Colonic mucosa (tissue), 4 donors: ENCODE data around the gene DDX31. TPM values are rescaled to one million over a fixed set of nuclear protein-coding genes. Genes with fewer than 3 reads are reported as not detected.

Experiments used
- DNase-seq: peaks from one replicate; pipeline ENCODE4 v3.0.0-alpha.2; 2020
- H3K27ac ChIP-seq: fragments of 200-600 bp; one replicate; pipeline ENCODE4 v1.8.0; 2021
- H3K27me3 ChIP-seq: fragments of 200-600 bp; one replicate; pipeline ENCODE4 v1.8.0; 2021
- H3K36me3 ChIP-seq: fragments of 200-600 bp; one replicate; pipeline ENCODE4 v1.8.0; 2021
- H3K4me1 ChIP-seq: fragments of 200-600 bp; one replicate; pipeline ENCODE4 v1.8.0; 2021; ENCODE audit warnings: mild to moderate bottlenecking
- H3K4me3 ChIP-seq: fragments of 200-600 bp; one replicate; pipeline ENCODE4 v1.8.0; 2021
- H3K9ac ChIP-seq, 2 donors: one replicate each; pipeline ENCODE4 v1.7.0; 2013; ENCODE audit warnings: control low read depth in 2 of 2, low read depth in 2 of 2, low read length in 2 of 2
- H3K9me3 ChIP-seq: fragments of 200-600 bp; one replicate; pipeline ENCODE4 v1.8.0; 2021
- intact Hi-C: fragments of 100-400 bp; cut with DNase I; formaldehyde crosslinking; loops from one replicate; pipeline ENCODE4 v1.14.1; 2022
- total RNA-seq, 2 donors: library from RNA; stranded (reverse); fragmentation: NEBNext Ultra II Directional in 1 of 2; extraction: Animal tissue kit (Norgen Biotek cat#: 25700) in 1 of 2; gene quantifications; one replicate each; pipeline ENCODE4 v1.2.1, GENCODE V29; 2021
- TF ChIP-seq, protein P1 (sequence below): fragments of 200-600 bp; IDR thresholded peaks from one replicate; pipeline ENCODE4 v1.8.0; 2022; ENCODE audit warnings: antibody characterized with exemption, mild to moderate bottlenecking
- donor health status: healthy.
- donor health status: DM: no; HTN: no; CAD: no.
- donor health status: DM: no; HTN: no; CAD: no.

Gene DDX31
- total RNA-seq, 2 donors from 2014 or later: 6.8 to 11.6 TPM

DNA sequence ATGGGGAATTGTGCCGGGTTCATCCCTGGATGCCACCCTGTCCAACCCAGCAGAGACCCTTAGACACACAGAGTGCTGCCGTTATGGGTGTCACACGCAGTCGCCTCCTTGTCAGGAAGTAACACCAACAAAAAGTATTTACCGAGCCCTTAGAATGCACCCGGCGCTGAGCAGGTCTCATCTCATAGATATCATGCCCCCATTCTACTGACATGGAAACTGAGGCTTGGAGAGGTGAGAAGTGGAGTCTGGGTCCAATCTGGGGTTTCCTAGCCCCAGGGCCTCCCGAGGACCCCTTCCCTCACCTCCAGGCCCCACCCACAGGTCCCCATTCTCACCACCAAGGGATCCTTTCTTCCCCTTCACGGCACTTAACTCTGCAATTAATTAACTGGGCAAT, 124.2 kb downstream of the DDX31 start:
- intact Hi-C loops: no loop called here
- TF ChIP-seq, protein P1, sequence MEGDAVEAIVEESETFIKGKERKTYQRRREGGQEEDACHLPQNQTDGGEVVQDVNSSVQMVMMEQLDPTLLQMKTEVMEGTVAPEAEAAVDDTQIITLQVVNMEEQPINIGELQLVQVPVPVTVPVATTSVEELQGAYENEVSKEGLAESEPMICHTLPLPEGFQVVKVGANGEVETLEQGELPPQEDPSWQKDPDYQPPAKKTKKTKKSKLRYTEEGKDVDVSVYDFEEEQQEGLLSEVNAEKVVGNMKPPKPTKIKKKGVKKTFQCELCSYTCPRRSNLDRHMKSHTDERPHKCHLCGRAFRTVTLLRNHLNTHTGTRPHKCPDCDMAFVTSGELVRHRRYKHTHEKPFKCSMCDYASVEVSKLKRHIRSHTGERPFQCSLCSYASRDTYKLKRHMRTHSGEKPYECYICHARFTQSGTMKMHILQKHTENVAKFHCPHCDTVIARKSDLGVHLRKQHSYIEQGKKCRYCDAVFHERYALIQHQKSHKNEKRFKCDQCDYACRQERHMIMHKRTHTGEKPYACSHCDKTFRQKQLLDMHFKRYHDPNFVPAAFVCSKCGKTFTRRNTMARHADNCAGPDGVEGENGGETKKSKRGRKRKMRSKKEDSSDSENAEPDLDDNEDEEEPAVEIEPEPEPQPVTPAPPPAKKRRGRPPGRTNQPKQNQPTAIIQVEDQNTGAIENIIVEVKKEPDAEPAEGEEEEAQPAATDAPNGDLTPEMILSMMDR: no peak
- no peaks in the 10 kb centered on the region for H3K9me3 ChIP-seq
- H3K27me3 ChIP-seq: no peaks in the 10 kb centered on the region
- H3K4me1 ChIP-seq: peaks cover 3% of the 10 kb centered on the region
- DNase-seq: no peak
- H3K9ac ChIP-seq: no peak overlapping the region
- no peaks in the 10 kb centered on the region for H3K36me3 ChIP-seq
- H3K4me3 ChIP-seq: no peak overlapping the region
- H3K27ac ChIP-seq: no peak overlapping the region

DNA sequence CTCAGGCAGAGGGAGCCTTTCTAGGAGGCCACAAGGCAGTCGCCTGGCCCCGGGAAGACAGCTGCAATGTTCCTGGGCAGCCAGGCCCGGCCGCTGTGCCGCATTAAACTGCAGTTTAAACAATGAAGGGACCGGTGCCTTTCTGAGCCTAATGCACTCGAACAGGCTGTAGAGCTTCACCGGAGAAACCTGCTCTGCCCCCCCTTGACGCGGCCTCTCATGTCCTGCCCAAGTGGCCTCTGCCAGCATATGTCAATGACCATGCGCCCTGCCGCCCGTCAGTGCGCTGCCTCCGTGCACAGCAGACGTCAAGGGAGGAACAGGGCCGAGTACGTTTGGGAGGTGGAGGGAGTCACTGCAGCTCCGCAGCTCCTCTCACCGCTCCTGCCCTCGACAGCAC, 125.8 kb downstream of the DDX31 start:
- DNase-seq: no peak
- intact Hi-C loops: no loop called here
- Histone ChIP-seq H3K27ac (no peak overlapping the region), H3K27me3 (no peaks in the 10 kb centered on the region), H3K4me1 (peaks cover 3% of the 10 kb centered on the region), H3K9ac (no peak overlapping the region), H3K4me3 (no peak overlapping the region), H3K9me3 (no peaks in the 10 kb centered on the region), H3K36me3 (no peaks in the 10 kb centered on the region)
- TF ChIP-seq, protein P1: no peak

DNA sequence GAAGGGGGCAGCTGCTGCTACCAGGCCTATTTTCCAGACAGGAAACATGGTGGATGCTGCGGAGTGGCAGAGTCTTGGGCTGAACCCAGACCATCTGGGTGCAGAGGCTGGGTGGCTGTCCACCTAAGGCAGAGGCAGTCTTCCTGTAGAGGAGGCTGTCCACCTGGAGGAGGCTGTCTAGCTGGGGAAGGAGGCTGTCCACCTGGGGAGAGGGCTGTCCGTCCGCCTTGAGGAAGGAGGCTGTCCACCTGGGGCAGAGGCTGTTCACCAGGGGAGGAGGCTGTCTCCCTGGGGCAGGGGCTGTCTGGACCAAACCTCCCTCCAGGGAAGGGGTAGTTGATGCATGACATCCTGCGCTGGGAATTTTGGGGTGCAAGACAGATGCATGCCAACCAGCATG, 126.5 kb downstream of the DDX31 start:
- H3K4me1 ChIP-seq: peaks cover 3% of the 10 kb centered on the region
- intact Hi-C loops: no loop called here
- H3K36me3 ChIP-seq: no peaks in the 10 kb centered on the region
- H3K4me3 ChIP-seq: no peak overlapping the region
- H3K9ac ChIP-seq: no peak overlapping the region
- no peaks in the 10 kb centered on the region for H3K27me3 ChIP-seq
- DNase-seq: no peak
- TF ChIP-seq, protein P1: no peak
- H3K9me3 ChIP-seq: no peaks in the 10 kb centered on the region
- H3K27ac ChIP-seq: no peak overlapping the region

Other genes starting within 250 kb of the DDX31 start
- not detected for gene BARHL1, start 87.4 kb downstream of the DDX31 start, total RNA-seq
- 10 to 100 TPM; 12.4 to 13.1 TPM for gene GTF3C4, start 481 bp upstream of the DDX31 start, total RNA-seq
- under 1 TPM; 0.16 to 0.59 TPM for gene AK8, start 208.3 kb upstream of the DDX31 start, total RNA-seq
- 1 to 10 TPM; 1.1 to 2.7 TPM for gene SPACA9, start 208.9 kb upstream of the DDX31 start, total RNA-seq